UCSD-AML1 (cell line): ENCODE measurements around the gene C1orf50.
"Not testable (repeated sequence)": the region's sequence is repeated elsewhere in the genome, so short reads cannot be mapped to it uniquely, and the experiment has no call there.

Source experiments
- DNase-seq: peaks from one replicate; lab custom pipeline; 2025; ENCODE audit not compliant: unreplicated experiment; lab: John Stamatoyannopoulos, UW

The C1orf50 gene

DNA sequence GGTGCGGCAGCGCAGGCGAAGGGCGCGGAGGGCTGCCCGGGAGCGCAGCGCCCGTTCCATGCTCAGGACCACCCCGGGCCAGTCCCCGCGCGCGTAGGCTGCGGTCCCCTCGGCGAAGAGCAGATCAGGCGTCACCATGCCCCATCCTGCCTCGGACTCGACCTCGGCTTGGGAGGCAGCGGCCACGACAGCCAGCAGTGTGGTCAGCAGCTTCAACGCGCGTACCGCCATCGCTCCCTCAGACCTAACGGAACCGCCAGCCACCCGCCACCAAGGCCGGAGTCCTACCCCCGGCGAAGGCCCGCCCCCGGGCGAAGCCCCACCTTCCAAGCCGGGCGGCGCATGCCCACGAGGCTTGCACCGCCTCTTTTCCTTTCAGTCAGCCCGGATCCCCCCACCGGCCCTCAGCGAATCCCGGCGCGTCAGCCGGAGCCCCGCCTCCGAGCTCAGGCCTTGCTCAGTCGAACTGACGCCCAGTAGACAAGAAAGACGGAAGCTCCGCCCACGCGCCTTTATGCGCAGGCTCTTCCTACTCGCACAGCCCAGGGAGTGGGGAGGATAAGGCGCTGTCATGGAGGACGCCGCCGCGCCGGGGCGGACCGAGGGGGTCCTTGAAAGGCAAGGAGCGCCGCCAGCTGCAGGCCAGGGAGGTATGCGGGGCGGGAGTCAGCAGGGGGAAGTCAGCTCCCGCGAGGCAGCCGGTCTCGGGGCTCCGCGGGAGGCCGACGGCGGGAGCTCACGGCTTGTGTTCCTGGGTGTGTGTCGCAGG lies at the start of gene C1orf50, which contains the start of gene P3H1:
Gene C1orf50, plus strand, starts transcription at position 509 of the 769 bp plus-strand sequence. Its CDS starts 63 bp downstream, at position 572.
Gene P3H1, minus strand, starts transcription at position 288 of the 769 bp plus-strand sequence. Its CDS starts 57 bp downstream, at position 231.
- peak; percentile 100 for DNase-seq

DNA sequence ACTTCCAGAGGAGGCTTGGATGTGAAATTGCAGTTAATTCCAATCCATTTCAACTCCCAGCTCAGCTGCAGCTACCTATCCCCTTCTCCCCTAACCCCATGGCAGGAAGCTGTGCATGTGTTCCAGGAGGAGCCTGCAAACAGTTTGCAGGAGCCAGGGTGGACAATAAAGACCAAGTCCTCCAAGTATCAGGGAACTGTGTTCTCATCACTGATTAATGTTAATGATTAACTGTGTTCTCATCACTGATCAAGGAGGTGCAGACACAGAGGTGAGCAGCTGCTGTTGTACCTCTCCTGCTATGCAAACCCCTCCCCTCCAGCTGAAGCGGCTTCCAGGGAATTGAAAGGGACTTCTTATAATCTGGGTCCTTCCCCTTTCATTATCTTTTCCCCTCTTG lies 46.2 kb upstream of the C1orf50 start:
- DNase-seq: no peak

DNA sequence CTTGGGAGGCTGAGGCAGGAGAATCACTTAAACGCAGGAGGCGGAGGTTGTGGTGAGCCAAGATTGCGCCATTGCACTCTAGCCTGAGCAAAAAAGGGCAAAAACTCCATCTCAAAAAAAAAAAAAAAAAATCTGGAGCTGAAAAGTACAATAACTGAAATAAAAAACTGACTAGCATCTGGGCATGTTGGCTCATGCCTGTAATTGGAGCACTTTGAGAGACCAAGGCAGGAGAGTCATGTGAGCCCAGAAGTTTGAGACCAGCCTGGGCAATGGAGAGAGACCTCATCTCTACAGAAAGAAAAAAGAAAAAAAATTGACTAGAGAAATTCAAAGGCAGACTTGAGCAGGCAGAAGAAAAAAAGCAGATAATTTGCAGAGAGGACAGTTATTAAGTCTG lies 45.1 kb upstream of the C1orf50 start:
- DNase-seq: no peak

DNA sequence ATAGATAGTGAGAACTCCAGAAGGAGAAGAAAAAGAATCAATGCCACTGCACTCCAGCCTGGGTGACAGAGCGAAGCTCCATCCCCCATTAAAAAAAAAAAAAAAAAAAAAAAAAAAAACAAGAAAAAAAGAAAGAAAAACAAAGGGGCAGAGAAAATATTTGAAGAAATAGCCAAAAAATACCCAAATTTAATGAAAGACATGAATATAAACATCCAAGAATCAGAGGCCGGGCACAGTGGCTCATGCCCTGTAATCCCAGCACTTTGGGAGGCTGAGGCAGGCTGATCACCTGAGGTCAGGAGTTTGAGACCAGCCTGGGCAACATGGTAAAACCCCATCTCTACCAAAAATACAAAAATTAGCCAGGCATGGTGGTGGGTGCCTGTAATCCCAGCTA lies 44.6 kb upstream of the C1orf50 start:
- not testable (repeated sequence) for DNase-seq

DNA sequence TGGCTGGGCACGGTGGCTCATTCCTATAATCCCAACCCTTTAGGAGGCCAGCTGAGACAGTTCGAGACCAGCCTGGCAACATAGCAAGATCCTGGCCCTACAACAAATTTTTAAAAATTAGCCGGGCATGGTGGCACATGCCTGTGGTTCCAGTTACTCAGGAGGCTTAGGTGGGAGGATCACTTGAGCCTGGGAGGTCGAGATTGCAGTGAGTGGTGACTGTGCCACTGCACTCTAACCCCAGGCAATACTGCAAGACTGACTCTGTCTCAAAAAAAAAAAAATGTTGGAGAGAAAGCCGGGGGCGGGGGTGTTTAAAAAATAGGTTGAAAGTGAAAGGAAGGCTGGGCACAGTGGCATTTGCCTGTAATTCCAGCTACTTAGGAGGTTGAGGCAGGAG lies 43.5 kb upstream of the C1orf50 start:
- DNase-seq: no peak

DNA sequence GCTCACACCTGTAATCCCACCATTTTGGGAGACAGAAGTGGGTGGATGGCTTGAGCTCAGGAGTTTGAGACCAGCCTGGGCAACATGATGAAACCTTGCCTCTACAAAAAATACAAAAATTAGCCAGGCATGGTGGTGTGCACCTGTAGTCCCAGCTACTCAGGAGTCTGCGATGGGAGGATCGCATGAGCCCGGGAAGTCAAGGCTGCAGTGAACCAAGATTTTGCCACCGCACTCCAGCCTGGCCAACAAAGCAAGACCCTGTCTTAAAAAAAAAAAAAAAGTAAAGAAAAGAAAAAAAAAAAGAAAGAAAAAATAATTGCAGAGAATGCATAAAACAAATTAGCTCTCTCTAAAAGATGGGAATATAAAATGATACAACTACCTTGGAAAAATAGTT lies 41.2 kb upstream of the C1orf50 start:
- not testable (repeated sequence) for DNase-seq

DNA sequence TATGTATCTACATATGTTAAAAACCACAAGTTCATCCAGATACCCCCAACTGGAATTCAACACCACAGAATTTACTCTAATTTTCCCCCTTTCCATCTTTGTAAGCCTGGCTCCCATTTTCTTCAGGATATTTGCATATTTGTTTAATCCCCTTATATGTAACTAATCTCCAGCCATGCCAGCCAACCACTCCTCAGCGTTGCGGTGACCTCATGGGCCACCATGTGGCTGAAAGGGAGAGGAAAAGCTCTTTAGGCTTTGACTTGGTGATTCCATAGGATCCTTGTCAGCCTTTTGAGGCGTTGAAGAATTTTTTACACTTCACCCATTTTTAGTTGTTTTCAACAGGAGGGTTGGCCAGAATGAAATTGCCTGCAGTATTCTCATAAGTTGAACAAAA lies 37.0 kb upstream of the C1orf50 start:
- DNase-seq: no peak

DNA sequence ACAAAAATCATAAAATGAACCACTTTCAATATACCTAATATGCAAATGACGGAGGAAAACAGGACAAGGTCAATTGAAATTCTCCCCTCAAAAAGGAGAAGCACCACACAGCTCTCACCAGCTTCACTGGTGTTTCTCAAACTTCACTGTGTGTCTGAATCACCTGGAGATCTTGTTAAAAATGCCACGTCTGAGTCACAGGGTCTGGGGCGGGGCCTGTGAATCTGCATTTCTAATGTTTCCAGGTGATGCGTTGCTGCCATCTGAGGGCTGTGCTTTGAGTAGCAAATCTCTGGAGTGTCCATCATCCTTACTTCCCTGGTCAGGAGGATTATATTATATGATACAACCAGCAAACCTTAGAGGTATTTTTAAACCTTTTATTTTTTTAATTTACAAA lies 36.1 kb upstream of the C1orf50 start:
- peak; percentile 23 for DNase-seq

DNA sequence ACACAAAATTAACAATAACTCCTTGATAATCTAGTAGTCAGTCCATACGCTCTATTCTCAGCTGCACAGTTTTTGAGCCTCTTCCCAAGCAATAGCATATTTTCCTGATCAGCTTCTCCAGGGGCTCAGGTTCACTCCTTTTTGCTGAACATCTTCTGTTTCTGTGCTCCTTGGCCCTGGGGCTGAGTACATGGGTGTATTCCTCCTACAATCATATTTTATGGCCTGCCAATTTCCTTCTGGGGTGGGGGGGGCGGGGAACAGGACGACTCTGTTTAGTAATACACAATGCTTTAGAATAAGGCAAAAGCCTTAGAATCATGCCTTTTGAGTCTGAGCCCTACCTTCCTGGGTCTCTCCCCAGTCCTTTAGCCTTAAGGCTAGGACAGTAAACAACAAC lies 35.5 kb upstream of the C1orf50 start:
- no peak for DNase-seq

DNA sequence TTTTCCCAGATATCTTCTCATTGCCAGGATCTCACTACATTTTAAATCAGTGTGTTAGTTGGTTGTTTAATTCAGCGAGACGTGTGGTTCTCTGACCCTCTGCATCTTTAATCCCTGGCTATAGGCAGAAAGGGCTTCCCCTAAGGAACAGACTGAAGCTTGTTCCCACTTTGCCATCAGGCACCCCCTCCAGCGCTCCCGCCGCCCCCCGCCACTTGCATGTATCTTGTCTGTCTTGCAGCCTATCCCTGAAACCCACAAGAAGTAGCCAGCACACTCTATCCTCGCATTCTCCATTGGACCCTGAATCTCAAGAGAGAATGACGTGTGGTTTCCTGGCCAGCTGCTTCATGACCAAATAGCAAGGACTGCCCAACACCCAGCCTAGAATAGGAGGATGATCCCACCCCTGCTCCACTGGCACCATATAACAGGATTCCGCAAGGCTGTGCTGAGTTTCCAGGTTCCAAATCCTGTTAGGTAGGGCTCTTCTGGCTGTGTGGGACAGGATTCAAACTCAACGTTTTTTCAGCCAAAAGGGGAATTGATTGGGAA lies 34.8 kb upstream of the C1orf50 start:
- no peak for DNase-seq

DNA sequence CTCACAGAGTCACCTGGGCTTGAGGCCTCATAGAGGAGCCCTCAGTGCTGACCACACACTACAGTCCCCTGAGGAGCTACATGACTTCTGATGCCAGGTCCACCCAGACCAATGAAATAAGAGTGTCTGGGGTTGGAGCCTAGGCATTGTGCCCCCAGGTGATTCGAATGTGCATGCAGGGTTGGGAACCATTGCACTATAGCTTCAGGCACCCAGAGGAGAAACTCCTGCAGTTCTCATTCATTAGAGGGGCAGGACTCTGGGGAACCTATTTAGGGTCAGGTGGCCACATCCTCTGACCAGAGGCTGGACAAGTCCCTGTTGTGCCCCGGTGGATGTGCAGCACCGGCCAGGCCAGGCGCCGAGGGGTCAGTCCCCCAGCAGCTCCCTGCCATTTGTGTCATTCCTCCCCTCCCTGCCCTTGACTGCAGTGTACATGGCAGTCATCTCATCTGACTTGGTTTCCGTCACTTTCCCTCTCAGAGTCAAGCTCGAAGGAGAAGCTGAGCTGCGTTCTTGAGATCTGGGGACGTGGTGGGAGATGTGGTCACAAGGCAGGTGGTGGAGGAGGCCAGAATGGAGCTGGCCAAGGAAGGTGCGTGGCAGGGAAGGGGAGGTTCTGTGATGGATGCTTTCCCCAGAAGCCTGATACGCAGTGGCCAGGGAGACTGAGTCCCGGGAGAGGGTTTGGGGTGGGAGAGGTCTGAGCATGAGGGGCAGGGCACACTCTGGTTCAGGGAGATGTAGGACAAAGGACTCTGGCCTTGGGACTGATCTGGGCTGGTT lies 33.4 kb upstream of the C1orf50 start:
- DNase-seq: no peak

DNA sequence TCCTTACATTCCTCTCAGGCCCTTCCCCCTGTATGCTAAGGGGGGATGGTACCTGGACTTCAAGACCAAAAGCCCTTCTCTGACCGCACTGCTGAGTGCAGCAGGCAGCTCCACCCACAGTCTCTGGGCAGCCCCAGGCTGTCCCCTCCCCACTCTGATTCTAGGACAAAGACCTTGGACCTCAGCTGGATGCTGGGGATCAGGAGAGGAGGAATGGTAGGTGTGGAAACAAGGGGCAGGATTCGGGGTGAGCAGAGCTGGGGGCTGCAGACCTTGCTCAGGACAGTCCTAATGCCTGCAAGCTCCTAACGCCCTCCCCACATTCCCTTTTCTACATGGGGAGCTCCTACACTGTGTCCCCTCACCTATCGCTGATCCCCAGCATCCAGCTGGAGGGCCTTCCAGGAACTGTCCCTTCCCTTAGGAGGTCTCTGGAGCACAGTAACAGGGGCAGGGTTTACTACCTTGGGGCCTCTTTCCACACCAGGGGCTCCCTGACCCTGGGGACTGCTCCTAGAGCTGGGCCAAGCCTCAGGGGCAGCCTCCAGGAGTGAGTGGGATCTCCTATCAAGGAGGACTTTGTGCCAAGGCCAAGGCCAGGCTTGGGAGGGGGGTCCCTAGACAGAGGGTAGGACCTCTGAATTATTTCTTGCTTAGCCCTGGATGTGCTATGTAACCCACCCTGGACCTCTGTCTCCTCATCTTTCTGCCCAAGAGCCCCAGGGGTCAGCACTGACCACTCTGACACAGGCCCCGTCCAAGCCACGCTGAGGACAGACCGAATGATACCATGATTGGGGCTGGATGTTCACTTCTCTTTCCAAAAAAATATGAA lies 32.6 kb upstream of the C1orf50 start:
- DNase-seq: no peak

DNA sequence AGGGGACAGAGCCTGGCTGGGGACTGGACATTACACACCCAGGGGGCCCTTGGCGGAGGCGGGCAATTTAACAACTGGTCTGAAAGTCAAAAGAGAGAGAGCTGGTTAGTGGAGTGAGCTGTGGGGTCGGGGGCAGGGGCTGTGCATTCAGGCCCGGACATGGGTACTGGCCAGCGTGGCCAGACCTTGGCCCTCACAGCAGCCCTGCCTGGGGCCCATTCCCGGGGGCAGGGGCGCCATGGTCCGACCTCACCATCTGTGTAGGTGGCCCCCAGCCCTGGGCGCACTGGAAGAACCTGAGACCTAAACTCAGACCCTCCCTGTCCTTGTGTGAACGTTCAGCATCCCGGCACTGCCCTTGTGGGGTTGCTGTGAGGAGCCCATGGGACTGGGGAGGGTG lies 32.0 kb upstream of the C1orf50 start:
- DNase-seq: no peak

DNA sequence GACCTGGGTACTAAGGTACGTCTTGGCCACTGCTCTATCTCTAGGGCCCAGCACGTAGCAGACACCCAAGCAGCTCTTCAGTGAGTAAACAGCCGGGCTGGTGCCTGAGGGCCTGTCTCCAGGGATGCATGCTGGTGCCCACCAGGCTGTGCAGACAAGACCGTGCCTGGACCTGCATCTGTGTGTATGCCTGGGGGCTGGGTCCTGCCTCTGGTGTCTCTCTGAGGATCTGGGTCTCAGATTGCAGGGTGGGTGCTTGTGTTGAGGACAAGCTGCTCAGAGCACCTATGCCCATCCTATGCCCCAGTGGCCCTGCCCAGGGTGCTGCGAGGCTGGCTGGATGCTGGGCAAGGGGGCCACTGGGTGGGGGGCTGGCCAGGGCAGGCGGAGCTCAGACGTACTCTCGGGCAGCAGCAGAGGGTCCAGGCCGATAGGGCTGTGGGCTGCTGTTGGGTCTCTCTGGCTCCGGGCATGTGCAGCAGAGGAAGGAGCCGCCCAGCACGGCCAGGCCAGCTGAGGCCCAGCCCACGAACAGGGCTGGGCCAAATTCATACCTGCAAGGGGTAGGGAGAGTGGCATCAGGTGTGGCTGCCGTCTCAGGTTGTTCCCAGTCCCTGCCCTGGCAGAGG lies 31.5 kb upstream of the C1orf50 start:
- DNase-seq: no peak

DNA sequence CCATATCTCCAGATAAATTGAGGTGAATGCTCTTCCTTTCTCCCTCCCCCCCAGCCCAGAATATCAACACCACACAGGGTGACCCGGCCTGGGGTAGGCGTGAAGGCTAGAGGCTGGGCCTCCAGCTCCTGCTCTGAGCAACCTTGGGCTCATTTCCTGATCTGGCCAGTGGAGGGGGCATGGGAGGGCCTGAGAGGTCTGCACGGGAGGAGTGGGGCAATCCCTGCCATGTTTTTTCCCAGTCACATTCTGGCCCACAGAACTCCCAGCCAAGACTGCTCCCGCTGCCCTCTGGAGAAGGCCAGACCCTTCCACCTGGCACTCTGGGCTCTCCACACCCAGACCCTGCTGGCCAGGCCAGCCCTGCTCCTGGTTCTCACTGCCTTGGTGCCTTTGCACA lies 30.9 kb upstream of the C1orf50 start:
- DNase-seq: no peak

DNA sequence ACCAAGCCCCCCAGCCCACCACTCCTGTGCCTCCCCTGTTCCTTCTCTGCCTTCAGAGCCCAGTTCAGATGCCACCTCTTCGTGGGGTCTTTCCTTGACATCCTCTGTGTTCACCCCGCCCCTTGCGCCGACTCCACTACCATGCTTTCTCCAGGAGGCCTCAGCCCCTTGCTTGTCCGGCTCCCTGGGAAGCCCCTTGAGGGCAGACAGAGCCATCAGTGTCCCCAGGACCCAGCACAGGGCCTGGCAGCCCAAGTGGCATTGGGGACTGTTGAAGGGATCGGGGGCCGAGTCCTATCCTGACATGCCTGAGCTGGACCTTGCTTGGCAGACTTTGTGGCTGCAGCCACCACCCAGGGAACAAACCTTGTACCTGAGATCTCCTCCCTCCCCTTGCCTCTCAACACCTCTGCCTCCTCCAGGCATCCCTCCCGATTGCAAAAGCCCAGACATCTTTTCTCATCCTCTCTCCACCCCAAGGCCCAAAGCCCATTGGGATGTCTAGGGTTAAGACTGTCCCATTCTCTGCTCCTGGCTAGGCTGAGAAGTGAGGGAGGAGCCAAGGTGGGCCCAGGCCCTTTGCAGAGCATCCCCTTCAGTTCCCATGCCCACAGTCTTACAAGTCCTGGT lies 30.4 kb upstream of the C1orf50 start:
- no peak for DNase-seq

DNA sequence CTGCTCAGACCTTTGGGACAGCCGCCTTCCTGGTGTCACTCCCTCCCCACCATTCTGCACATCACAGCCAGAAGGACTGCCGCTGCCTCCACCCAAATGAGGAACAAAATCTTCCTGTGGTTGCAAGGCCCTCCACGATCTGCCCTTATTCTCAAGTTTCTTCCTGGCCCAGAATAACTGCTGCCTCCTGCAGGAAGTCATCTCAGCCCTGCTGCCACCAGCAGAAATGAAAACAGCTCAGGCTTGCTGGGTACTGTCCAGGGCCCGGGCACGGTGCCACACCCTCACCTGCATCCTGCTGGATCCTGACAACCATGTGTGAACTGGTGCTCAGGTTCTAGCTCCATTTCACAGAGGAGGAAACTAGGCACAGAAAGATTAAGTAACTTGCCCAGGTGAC lies 29.8 kb upstream of the C1orf50 start:
- peak; percentile 76 for DNase-seq

DNA sequence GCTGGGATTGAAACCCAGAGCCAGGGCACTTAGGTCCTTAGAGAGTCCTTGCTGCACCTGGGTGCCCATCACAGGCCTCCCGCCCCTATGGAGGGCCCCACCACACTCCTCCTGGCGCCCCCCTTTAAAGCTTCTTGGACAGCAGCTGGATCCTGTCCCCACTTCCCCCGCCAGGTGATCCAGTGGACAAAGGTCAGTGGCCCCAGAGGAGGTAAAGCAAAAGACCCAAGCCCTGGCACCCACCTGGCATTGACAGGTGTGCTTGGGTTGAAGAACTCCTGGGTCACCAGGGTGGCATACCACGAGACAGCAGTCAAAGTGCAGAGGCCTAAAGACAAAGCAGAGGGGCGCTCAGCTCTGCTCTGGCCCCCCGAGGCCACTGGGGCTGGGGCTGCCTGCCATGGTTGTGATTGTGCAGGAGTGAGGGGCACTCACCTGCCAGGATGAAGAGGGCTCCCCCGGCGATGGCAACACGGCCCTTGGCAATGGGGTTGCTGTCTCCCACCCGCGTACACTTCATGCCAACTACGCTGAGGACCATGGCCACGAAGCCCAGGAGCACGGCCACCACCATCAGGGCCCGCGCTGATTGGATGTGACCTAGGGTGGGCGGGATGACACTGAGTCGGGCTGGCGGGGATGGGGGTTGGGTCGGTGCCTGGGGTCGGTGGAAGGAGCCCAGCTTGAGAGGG lies 28.9 kb upstream of the C1orf50 start:
- DNase-seq: no peak

DNA sequence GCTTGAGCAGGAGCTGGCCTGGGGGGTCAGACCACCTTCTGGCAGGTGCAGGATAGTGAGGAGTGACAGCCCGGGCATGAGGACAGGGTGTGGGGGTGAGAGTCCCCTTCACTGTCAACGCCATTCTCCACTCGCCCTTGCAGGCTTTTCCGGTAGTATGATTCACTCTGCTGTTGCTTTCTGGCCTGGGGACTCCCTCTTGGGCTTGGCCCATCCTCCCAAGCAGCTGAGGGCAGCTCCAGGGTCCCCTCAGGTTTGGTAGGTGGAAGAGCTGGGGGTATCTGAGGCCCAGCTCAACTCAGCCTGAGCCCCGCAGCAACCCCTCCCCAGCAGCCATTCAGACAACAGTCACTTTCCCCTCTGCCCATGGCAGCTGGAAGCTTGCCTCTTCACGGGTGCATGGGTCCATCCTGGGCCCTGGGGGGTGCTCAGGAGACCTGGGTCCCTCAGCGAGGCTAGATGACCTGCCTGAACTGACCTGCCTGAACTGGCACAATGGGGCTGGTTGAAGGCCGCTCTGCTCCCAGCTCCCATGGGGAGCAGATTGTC lies 28.3 kb upstream of the C1orf50 start:
- DNase-seq: no peak
